ENCODE measurements around the gene SLX4IP. TPM values are rescaled to one million over a fixed set of nuclear protein-coding genes. Genes with fewer than 3 reads are reported as not detected.

SLX4IP gene
- total RNA-seq, 1 donor from 2014 or later = 4.5 TPM

DNA sequence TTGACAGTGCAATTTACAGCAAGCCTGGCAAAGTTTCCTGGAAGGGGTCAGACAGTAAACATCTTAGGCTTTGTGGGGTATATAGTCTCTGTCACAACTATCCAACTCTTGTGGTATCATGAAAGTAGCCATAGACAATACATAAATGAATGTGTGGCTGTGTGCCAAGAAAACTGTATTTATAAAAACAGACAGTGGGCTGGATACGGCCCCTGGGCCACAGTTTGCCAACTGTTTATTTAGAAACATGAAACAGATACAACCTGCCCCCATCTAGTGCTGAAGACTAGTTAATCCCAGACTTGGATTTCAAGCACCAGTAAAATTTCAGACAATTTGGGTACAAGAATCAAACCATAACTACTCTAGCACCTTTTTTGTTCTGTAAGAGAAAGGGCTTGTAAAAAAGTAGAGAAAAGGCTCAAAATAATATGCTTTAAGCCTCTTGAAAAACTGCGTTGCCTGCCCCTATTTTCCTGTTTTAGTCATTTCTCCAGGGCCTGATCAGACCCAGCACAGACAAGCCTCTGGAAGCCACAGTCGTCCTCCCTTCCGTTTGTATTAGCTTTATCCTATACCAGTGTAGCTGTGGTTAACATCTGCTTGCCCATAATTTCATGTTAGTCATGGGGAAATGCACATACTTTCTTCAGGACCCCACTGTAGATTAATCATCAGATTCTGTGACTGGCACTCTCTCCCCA, 207.9 kb downstream of the SLX4IP start:
- peak overlapping the region; percentile 93 to 100 for H3K27ac ChIP-seq

DNA sequence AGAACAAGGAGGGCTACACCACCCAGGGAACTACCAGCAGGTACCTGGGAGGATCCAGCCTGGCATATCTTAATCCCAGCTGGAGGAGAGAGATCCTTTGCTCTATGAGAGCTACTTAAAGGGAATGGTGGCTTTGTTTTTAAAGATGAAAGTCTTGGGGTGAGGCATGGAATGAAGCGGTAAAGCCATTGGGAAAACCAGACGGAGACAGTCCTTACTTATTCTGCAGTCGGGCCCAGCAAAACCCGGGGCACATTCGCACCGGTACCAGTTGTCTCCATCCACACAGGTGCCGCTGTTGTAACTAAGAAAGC, 208.4 kb downstream of the SLX4IP start:
- intact Hi-C loops (cut with DNase I) = loop anchor here (10.0 kb wide), 1 partner anchor 429 kb away; the partner anchor contains the start of gene SNAP25
- H3K4me1 ChIP-seq = peaks cover under 1 to 46% of the 10 kb centered on the region in 2 donors
- no peak for DNase-seq (ENCODE audit: low spot score in 2 of 2)
- TF ChIP-seq, protein P1, sequence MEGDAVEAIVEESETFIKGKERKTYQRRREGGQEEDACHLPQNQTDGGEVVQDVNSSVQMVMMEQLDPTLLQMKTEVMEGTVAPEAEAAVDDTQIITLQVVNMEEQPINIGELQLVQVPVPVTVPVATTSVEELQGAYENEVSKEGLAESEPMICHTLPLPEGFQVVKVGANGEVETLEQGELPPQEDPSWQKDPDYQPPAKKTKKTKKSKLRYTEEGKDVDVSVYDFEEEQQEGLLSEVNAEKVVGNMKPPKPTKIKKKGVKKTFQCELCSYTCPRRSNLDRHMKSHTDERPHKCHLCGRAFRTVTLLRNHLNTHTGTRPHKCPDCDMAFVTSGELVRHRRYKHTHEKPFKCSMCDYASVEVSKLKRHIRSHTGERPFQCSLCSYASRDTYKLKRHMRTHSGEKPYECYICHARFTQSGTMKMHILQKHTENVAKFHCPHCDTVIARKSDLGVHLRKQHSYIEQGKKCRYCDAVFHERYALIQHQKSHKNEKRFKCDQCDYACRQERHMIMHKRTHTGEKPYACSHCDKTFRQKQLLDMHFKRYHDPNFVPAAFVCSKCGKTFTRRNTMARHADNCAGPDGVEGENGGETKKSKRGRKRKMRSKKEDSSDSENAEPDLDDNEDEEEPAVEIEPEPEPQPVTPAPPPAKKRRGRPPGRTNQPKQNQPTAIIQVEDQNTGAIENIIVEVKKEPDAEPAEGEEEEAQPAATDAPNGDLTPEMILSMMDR (IDR thresholded peaks at IDR 0.05) = no peak
- no peaks in the 10 kb centered on the region for H3K27me3 ChIP-seq
- H3K4me3 ChIP-seq = no peak overlapping the region
- H3K36me3 ChIP-seq = peaks cover 76 to 92% of the 10 kb centered on the region in 2 donors
- H3K9me3 ChIP-seq = no peaks in the 10 kb centered on the region
- H3K27ac ChIP-seq = peak overlapping the region; percentile 93 to 100

More for the DNA sequence above, 207.9 kb downstream of the SLX4IP start:
- H3K4me3 ChIP-seq = no peak overlapping the region
- DNase-seq (ENCODE audit: low spot score in 2 of 2) = peak in 1 of 2 donors; percentile 21
- TF ChIP-seq, protein P1 (IDR thresholded peaks at IDR 0.05) = no peak
- peaks cover 4 to 45% of the 10 kb centered on the region in 2 donors for H3K4me1 ChIP-seq
- H3K9me3 ChIP-seq = no peaks in the 10 kb centered on the region
- peaks cover 71 to 87% of the 10 kb centered on the region in 2 donors for H3K36me3 ChIP-seq
- H3K27me3 ChIP-seq = no peaks in the 10 kb centered on the region
- intact Hi-C loops (cut with DNase I) = loop anchor here (10.0 kb wide), 1 partner anchor 428 kb away; the partner anchor contains the start of gene SNAP25

DNA sequence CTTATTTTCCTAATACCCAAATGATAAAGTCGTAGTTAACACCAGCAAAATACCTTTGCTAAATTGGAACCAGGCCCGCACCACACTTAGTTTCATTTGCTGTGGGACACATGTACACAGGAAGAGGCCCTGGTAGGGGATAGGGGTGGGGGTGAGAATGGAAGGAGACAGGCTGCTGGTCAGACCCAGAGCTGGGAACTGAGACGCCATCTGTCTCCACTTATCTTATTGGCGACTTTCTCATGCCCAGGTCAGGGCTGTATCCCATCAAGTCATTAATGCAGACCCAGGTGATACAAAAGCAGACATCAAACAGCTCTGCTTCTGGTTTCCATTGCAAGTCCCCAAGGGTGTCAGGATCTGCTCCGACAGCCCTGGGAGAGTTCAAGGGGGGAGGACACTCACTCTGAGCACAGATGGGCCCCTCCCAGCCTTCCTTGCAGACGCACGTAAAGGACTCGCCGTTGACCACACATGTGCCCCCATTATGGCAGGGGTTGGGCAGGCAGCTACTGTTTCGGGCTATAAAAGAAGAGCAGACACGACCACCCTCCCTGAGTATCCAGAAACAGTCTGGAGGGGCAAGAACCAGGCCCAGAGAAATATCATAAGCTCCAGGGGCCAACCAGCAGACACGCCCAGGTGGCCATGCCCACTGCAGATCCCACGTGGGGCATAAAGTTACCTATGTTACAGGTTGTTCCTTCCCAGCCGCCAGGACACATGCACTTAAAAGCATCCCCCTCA, 209.5 kb downstream of the SLX4IP start:
- Histone ChIP-seq H3K27ac (peak overlapping the region; percentile 93 to 100), H3K4me3 (no peak overlapping the region), H3K36me3 (peaks cover 76 to 99% of the 10 kb centered on the region in 2 donors), H3K9me3 (no peaks in the 10 kb centered on the region), H3K27me3 (no peaks in the 10 kb centered on the region), H3K4me1 (peaks cover 3 to 52% of the 10 kb centered on the region in 2 donors)
- intact Hi-C loops (cut with DNase I) = loop anchor here (10.0 kb wide), 1 partner anchor 430 kb away; the partner anchor contains the start of gene SNAP25
- TF ChIP-seq, protein P1 (IDR thresholded peaks at IDR 0.05) = no peak
- peak in 1 of 2 donors; percentile 56 for DNase-seq (ENCODE audit: low spot score in 2 of 2)

DNA sequence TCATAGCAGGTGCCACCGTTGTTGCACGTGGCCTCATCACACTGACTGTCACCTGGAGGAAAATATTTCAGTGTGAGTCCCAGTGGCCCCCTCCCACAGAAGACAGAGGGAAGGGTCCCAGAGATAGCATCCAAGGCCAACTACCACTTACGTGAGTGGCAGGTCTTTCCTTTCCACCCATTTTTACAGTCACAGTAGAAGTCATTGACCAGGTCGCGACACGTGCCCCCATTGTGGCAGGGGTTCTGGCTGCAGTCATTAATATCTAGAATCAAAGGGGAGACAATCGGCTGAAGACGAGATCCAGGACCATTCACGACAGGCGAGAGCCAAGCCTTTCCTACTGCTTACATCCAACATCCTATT, 210.1 kb downstream of the SLX4IP start:
- DNase-seq (ENCODE audit: low spot score in 2 of 2) = peak in 1 of 2 donors; percentile 50
- peak overlapping the region; percentile 93 to 100 for H3K27ac ChIP-seq
- peaks cover 6 to 53% of the 10 kb centered on the region in 2 donors for H3K4me1 ChIP-seq
- intact Hi-C loops (cut with DNase I) = loop anchor here (10.0 kb wide), 1 partner anchor 430 kb away; the partner anchor contains the start of gene SNAP25
- no peaks in the 10 kb centered on the region for H3K27me3 ChIP-seq
- no peak overlapping the region for H3K4me3 ChIP-seq
- H3K36me3 ChIP-seq = peaks cover 75 to 100% of the 10 kb centered on the region in 2 donors
- TF ChIP-seq, protein P1 (IDR thresholded peaks at IDR 0.05) = no peak
- no peaks in the 10 kb centered on the region for H3K9me3 ChIP-seq

DNA sequence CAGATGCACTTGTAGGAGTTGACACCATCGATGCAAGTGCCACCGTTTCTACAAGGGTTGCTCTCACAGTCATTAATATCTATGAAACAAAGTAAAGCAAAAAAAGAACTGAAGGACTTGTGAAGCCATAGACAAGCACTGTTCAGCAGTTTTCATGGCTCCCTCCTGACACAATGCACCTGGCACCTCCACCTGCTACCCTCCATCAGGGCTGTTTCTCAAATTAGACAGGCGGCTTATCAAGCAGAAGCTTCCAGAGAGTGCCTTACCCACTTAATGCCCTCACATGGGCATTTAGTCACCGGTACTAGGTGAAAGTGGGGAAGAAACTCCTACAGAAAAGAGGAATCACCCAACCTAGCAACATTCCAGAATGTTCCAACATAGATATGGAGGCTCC, 210.9 kb downstream of the SLX4IP start:
- Histone ChIP-seq H3K9me3 (no peaks in the 10 kb centered on the region), H3K4me1 (peaks cover 14 to 53% of the 10 kb centered on the region in 2 donors), H3K36me3 (peaks cover 71 to 100% of the 10 kb centered on the region in 2 donors), H3K27me3 (no peaks in the 10 kb centered on the region), H3K27ac (peak overlapping the region; percentile 93 to 100), H3K4me3 (no peak overlapping the region)
- TF ChIP-seq, protein P1 (IDR thresholded peaks at IDR 0.05) = no peak
- no peak for DNase-seq (ENCODE audit: low spot score in 2 of 2)
- intact Hi-C loops (cut with DNase I) = loop anchor here (10.0 kb wide), 1 partner anchor 431 kb away; the partner anchor contains the start of gene SNAP25
